Body of pancreas (tissue), 4 donors: Measurements from ENCODE around the gene ATPAF1.

Source experiments
- POLR2A ChIP-seq, 3 donors: fragments of 450-650 bp; IDR thresholded peaks; one replicate each; pipeline ENCODE4 v1.6.1; 2016; ENCODE audit warnings: antibody characterized with exemption in 3 of 3, mild to moderate bottlenecking in 2 of 3
- TF ChIP-seq, protein P1 (sequence below), 7 experiments: fragments of 450-650 bp in 4 of 7; fragments of 200-600 bp in 3 of 7; sonication (generic) in 3 of 7; IDR thresholded peaks; one replicate each; pipeline ENCODE4 v1.5.1; 2016 to 2019; ENCODE audit warnings: antibody characterized with exemption in 7 of 7

DNA sequence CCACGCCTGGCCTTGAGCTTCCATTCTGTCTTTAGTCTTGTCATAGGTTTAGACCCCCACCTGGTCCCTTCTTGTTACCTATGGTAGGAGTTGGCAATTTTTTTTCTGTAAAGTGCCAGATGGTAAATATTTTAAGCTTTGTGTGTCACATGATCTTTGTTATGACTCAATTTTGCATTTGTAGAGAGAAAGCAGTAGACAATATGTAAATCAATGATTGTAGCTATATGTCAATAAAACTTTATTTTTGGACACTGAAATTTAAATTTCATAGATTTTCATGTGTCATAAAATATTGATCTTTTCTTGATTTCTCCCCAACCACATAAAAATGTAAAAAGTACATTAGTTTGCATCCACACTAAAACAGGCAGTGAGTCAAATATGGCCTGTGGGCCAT lies 72.1 kb downstream of the ATPAF1 start:
- TF ChIP-seq, protein P1, sequence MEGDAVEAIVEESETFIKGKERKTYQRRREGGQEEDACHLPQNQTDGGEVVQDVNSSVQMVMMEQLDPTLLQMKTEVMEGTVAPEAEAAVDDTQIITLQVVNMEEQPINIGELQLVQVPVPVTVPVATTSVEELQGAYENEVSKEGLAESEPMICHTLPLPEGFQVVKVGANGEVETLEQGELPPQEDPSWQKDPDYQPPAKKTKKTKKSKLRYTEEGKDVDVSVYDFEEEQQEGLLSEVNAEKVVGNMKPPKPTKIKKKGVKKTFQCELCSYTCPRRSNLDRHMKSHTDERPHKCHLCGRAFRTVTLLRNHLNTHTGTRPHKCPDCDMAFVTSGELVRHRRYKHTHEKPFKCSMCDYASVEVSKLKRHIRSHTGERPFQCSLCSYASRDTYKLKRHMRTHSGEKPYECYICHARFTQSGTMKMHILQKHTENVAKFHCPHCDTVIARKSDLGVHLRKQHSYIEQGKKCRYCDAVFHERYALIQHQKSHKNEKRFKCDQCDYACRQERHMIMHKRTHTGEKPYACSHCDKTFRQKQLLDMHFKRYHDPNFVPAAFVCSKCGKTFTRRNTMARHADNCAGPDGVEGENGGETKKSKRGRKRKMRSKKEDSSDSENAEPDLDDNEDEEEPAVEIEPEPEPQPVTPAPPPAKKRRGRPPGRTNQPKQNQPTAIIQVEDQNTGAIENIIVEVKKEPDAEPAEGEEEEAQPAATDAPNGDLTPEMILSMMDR (IDR thresholded peaks at IDR 0.05) = no peak
- TF ChIP-seq POLR2A (IDR thresholded peaks at IDR 0.05) = no peak
